Embryonic facial prominence (tissue), 1 donor: ENCODE data around the gene FXYD7.

Experiments
- DNase-seq: peaks from one replicate; pipeline ENCODE4 v3.0.0-alpha.2; 2016; ENCODE audit errors: extremely low spot score

Gene FXYD7

GRCh38 chr19:35199481-35199880 is 56.4 kb downstream of the FXYD7 start:
- DNase-seq: no peak

GRCh38 chr19:35202722-35203688 is 60.0 kb downstream of the FXYD7 start:
- DNase-seq: no peak
